DMS53 treated with DMSO at 0.1 percent for 48 hours (cell line): Measurements from ENCODE around the gene GPR107.

Experiments used
- DNase-seq: peaks from one replicate; lab custom pipeline; 2025; ENCODE audit not compliant: unreplicated experiment; lab: John Stamatoyannopoulos, UW

The GPR107 gene

DNA sequence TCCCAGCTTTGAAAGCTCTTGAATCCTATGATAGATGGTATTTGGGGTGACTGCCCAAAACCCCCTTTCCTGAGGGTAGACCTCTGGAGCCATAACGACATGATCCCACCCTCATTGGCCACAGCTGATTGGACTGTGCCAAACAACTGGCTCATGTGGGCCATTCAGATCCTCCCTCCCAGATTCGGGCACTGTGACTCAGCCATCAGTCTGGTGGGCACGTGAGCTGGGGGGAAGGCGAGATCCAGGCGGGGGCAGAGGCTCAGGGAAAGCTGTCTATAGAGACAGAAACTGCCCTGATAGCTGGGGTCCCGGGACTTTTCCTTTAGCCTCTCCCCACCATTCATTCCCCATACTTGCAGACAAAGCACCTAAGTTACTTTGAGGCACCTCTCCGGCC lies 103.4 kb downstream of the GPR107 start:
- DNase-seq: no peak

- no peak for DNase-seq
Observed at GRCh38 chr9:130158001-130158400, 104.3 kb downstream of the GPR107 start.

DNA sequence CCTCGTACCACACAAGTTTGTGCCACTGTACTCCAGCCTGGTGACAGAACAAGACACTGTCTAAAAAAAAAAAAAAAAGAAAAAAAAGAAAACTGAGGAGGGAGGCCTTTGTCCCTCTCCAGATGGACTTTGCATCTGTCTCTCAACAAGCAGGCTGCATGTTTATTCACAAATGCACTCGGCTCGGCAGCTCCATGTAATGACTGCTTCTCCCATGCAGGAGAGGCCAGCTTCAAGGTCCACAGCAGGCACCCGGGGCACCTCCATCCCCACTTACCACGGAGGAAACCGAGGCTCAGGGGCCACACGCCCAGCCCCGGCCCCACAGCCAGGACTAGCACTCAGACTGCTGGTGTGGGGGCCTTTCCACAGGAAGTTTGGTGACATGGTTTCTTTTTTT lies 105.4 kb downstream of the GPR107 start:
- peak; percentile 6 for DNase-seq

GRCh38 chr9:130159915-130160670 lies 106.4 kb downstream of the GPR107 start:
- no peak for DNase-seq

- no peak for DNase-seq
Observed at GRCh38 chr9:130160862-130161470, 107.3 kb downstream of the GPR107 start.

GRCh38 chr9:130165579-130165978 lies 111.9 kb downstream of the GPR107 start:
- DNase-seq: no peak

- DNase-seq: no peak
Observed at GRCh38 chr9:130166399-130166798, 112.7 kb downstream of the GPR107 start.

- peak; percentile 3 for DNase-seq
Observed at GRCh38 chr9:130167927-130168326, 114.2 kb downstream of the GPR107 start.

- DNase-seq: peak; percentile 25
Observed at GRCh38 chr9:130171226-130172148, 117.8 kb downstream of the GPR107 start.

GRCh38 chr9:130172161-130172857 lies 118.6 kb downstream of the GPR107 start, which contains the start of gene NCS1:
Gene NCS1, plus strand, starts transcription at chr9:130172404. Its CDS starts 260 bp downstream, at chr9:130172664.
- peak; percentile 39 for DNase-seq

- peak; percentile 6 for DNase-seq
Observed at GRCh38 chr9:130172858-130173665, 119.4 kb downstream of the GPR107 start.

DNA sequence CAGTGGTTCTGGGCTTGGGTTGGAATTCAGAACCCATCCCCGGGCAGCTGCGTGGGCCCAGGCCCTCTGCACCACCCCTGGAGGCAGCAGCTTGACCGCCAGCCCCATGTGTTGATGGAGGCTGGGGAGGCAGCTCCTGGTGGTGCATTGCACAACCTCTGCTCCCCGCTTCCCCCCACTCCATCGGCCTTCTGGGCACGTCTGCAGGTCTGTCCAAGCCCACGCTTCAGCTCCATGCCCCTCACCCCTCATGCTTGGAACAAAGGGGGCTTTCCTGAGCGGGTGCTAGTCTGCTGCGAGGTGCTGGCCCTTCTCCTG lies 119.9 kb downstream of the GPR107 start:
- DNase-seq: no peak

GRCh38 chr9:130174025-130174424 lies 120.3 kb downstream of the GPR107 start:
- no peak for DNase-seq

- no peak for DNase-seq
Observed at GRCh38 chr9:130174920-130175321, 121.2 kb downstream of the GPR107 start.

DNA sequence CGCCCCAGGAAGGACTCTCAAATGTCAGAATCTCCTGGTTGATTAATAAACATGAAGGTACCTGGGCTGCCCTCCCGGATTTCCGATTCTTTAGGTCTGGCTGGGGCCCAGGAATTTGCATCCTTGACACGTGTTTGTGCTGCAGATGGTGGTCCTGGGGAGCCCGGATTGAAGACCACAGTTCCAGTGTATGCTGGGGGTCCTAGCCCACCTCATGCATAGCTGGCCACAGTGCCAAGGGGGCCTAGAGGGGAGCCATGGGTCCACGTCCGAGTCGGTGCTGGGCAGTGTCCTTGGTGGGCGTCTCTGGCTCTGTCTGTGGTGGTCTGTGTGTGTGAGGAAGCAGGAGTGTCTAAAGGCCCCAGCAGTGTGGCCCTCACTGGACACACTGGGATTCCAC lies 121.6 kb downstream of the GPR107 start:
- DNase-seq: no peak

DNA sequence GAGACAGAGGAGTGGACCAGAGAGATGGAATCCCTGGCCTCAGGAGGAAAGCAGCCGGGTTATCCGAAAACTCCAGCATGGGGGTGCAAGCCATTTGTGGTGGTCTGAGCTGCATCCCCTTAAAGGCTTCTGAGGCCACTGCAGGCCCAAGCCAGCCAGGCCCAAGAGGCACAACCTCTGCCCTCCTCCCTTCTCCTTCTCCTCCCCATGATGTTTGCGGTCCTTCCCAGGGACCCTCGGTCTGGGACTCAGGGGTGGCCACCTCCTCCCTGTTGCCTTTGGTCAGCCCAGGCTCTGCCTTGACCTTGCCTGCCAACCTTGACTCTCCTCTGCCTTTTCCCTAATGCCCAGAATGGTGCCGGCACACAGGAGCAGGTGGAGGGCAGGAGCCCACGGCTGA lies 123.1 kb downstream of the GPR107 start:
- DNase-seq: no peak

- DNase-seq: no peak
Observed at GRCh38 chr9:130177898-130178805, 124.4 kb downstream of the GPR107 start.

- DNase-seq: no peak
Observed at GRCh38 chr9:130179331-130179907, 125.7 kb downstream of the GPR107 start.

DNA sequence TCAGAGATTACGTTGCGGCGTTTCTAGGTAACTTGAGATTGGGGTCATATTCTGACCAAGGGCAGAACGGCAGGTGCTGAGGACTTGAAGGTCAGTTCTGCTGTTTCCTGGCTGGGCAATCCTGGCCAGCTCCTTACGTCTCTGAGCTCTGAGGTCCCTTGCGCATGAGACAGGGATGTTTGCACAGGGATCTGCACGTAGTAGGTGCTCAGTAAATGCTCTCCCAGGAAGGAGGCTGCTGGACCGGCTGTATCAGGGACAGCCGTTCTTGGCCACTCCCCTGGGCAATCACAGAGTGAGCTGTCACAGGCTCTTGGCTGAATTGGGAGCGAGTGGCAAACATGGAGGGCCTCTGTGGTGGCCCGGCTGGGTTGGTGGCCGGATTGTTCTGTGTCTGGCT lies 126.8 kb downstream of the GPR107 start:
- DNase-seq: no peak
